ENCODE measurements around the gene SCG3.

DNA sequence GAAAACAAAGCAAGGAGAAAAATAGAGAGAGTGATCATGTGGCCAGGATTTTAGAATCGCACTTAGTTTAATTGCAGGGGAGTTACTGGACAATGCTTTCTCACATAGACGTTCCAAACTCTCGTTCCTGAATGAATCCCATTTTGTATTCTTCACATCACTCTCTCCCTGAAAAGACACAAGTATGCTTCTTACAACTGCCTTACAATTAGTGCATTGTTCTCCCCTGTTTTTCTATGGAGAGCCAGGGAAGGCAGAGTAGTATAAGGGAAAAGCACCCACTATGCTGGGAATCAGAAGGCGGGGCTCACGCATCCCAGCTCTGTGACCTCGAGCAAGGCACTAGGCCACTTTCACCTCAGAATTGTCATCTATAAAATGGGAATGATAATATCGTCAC, 84.4 kb downstream of the SCG3 start:
- TF ChIP-seq, protein P1, sequence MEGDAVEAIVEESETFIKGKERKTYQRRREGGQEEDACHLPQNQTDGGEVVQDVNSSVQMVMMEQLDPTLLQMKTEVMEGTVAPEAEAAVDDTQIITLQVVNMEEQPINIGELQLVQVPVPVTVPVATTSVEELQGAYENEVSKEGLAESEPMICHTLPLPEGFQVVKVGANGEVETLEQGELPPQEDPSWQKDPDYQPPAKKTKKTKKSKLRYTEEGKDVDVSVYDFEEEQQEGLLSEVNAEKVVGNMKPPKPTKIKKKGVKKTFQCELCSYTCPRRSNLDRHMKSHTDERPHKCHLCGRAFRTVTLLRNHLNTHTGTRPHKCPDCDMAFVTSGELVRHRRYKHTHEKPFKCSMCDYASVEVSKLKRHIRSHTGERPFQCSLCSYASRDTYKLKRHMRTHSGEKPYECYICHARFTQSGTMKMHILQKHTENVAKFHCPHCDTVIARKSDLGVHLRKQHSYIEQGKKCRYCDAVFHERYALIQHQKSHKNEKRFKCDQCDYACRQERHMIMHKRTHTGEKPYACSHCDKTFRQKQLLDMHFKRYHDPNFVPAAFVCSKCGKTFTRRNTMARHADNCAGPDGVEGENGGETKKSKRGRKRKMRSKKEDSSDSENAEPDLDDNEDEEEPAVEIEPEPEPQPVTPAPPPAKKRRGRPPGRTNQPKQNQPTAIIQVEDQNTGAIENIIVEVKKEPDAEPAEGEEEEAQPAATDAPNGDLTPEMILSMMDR (IDR thresholded peaks at IDR 0.05; ENCODE audit: low read depth, low read length): no peak
- TF ChIP-seq EZH2phosphoT487 (IDR thresholded peaks at IDR 0.05; ENCODE audit: low read depth): no peak

Data from OCI-LY3 (cell line).